Gastrocnemius medialis (tissue), 4 donors: ENCODE data around the gene ENDOV. TPM values are rescaled to one million over a fixed set of nuclear protein-coding genes. Genes with fewer than 3 reads are reported as not detected.

Source experiments
- ATAC-seq, 2 donors: fragments of 150-250 bp; one replicate each; pipeline ENCODE4 v1.9.1; 2016
- DNase-seq, 2 donors: peaks; one replicate each; pipeline ENCODE4 v3.0.0-alpha.2; 2019
- H3K27ac ChIP-seq, 4 donors: fragments of 200-600 bp; sonication (generic); 1 replicate in 1 of 4; 2 replicates in 3 of 4; pipeline ENCODE4 v1.5.1; 2016 to 2018; ENCODE audit warnings: mild to moderate bottlenecking in 2 of 4, moderate library complexity in 1 of 4
- H3K27me3 ChIP-seq, 3 donors: fragments of 200-600 bp; sonication (generic) in 2 of 3; 1 replicate in 1 of 3; 2 replicates in 2 of 3; pipeline versions ENCODE4 v1.5.1 to v1.6.0; 2016 to 2019; ENCODE audit warnings: mild to moderate bottlenecking in 1 of 3, moderate library complexity in 1 of 3
- H3K36me3 ChIP-seq, 2 donors: fragments of 200-600 bp; sonication (generic) in 1 of 2; one replicate each; pipeline ENCODE4 v1.5.1; 2017 to 2018
- H3K4me1 ChIP-seq, 2 donors: fragments of 200-600 bp; sonication (generic) in 1 of 2; one replicate each; pipeline ENCODE4 v1.5.1; 2016 to 2017; ENCODE audit warnings: mild to moderate bottlenecking in 2 of 2
- H3K4me3 ChIP-seq, 4 donors: fragments of 200-600 bp; sonication (generic) in 3 of 4; 1 replicate in 1 of 4; 2 replicates in 3 of 4; pipeline ENCODE4 v1.5.1; 2016 to 2019; ENCODE audit warnings: mild to moderate bottlenecking in 2 of 4
- H3K9me3 ChIP-seq, 3 donors: fragments of 200-600 bp; sonication (generic) in 2 of 3; 1 replicate in 1 of 3; 2 replicates in 2 of 3; pipeline ENCODE4 v1.5.1; 2016 to 2019
- CTCF ChIP-seq, 5 experiments: fragments of 450-650 bp in 3 of 5; fragments of 200-600 bp in 2 of 5; sonication (generic) in 2 of 5; IDR thresholded peaks in 4 of 5; conservative IDR thresholded peaks in 1 of 5; 1 replicate in 4 of 5; 2 replicates in 1 of 5; pipeline ENCODE4 v1.5.1; 2016 to 2019; ENCODE audit warnings: antibody characterized with exemption in 5 of 5, mild to moderate bottlenecking in 3 of 5, moderate library complexity in 3 of 5
- POLR2A ChIP-seq, 2 donors: fragments of 450-650 bp; IDR thresholded peaks; one replicate each; pipeline ENCODE4 v1.6.1; 2017; ENCODE audit warnings: antibody characterized with exemption in 2 of 2, mild to moderate bottlenecking in 2 of 2, moderate library complexity in 2 of 2
- in situ Hi-C, 4 donors: fragments of 200-750 bp; cut with MboI; loops; one replicate each; pipeline versions ENCODE4 v1.15.0 to v1.8.0; 2017; ENCODE audit warnings: low sequenced_read_pairs in 4 of 4
- intact Hi-C: fragments of 100-400 bp; cut with DNase I; formaldehyde crosslinking; loops from one replicate; pipeline ENCODE4 v1.15.1; 2023; ENCODE audit warnings: low total_unique reads
- total RNA-seq, 4 donors: library from RNA; depleted of rRNA; stranded (reverse); fragments of >200 nt; gene quantifications; one replicate each; pipeline versions ENCODE4 v1.1.0 to v1.2.3, GENCODE V29; 2016

Gene ENDOV
- total RNA-seq, 4 donors from 2014 or later, result 9.1 to 24.1 (median 18.0) TPM

GRCh38 chr17:80446645-80447405, 31.9 kb downstream of the ENDOV start:
- Histone ChIP-seq H3K4me3 (no peak overlapping the region), H3K27me3 (no peaks in the 10 kb centered on the region), H3K9me3 (no peaks in the 10 kb centered on the region), H3K36me3 (no peaks in the 10 kb centered on the region), H3K4me1 (no peaks in the 10 kb centered on the region), H3K27ac (no peak overlapping the region)
- in situ Hi-C loops, result no loop called here
- DNase-seq (no peak), ATAC-seq (no peak)
- no peak for TF ChIP-seq CTCF (IDR thresholded peaks at IDR 0.05 in 4 of 5, conservative IDR thresholded peaks at IDR 0.05 in 1 of 5)
- TF ChIP-seq POLR2A (IDR thresholded peaks at IDR 0.05), result no peak
- intact Hi-C loops, result no loop called here

GRCh38 chr17:80447790-80448189, 32.8 kb downstream of the ENDOV start:
- no peaks in the 10 kb centered on the region for H3K9me3 ChIP-seq
- H3K4me1 ChIP-seq, result no peaks in the 10 kb centered on the region
- in situ Hi-C loops (no loop called here), intact Hi-C loops (no loop called here)
- no peaks in the 10 kb centered on the region for H3K27me3 ChIP-seq
- no peak for DNase-seq
- no peaks in the 10 kb centered on the region for H3K36me3 ChIP-seq
- H3K4me3 ChIP-seq, result no peak overlapping the region
- TF ChIP-seq POLR2A (IDR thresholded peaks at IDR 0.05) (no peak), CTCF (IDR thresholded peaks at IDR 0.05 in 4 of 5, conservative IDR thresholded peaks at IDR 0.05 in 1 of 5) (no peak)
- H3K27ac ChIP-seq, result no peak overlapping the region
- ATAC-seq, result no peak

- in situ Hi-C loops, result no loop called here
Measured at GRCh38 chr17:80449194-80449929, 34.4 kb downstream of the ENDOV start.

GRCh38 chr17:80449930-80450576, 35.1 kb downstream of the ENDOV start:
- Histone ChIP-seq H3K27me3 (no peaks in the 10 kb centered on the region), H3K27ac (no peak overlapping the region), H3K4me1 (peaks cover 0 to 13% of the 10 kb centered on the region in 2 donors), H3K9me3 (no peaks in the 10 kb centered on the region), H3K4me3 (no peak overlapping the region), H3K36me3 (no peaks in the 10 kb centered on the region)
- no peak for DNase-seq
- TF ChIP-seq POLR2A (IDR thresholded peaks at IDR 0.05), result no peak
- no peak for TF ChIP-seq CTCF (IDR thresholded peaks at IDR 0.05 in 4 of 5, conservative IDR thresholded peaks at IDR 0.05 in 1 of 5)
- intact Hi-C loops (loop anchor here (10.0 kb wide), 1 partner anchor 95 kb away; the partner anchor contains the start of gene RPTOR), in situ Hi-C loops (no loop called here)
- ATAC-seq, result no peak

More at GRCh38 chr17:80449194-80449929, 34.4 kb downstream of the ENDOV start:
- H3K4me3 ChIP-seq, result no peak overlapping the region
- ATAC-seq (no peak), DNase-seq (no peak)
- H3K27me3 ChIP-seq, result no peaks in the 10 kb centered on the region
- peaks cover 0 to 13% of the 10 kb centered on the region in 2 donors for H3K4me1 ChIP-seq
- TF ChIP-seq CTCF (IDR thresholded peaks at IDR 0.05 in 4 of 5, conservative IDR thresholded peaks at IDR 0.05 in 1 of 5), result no peak
- TF ChIP-seq POLR2A (IDR thresholded peaks at IDR 0.05), result no peak
- H3K27ac ChIP-seq, result no peak overlapping the region
- no peaks in the 10 kb centered on the region for H3K9me3 ChIP-seq
- intact Hi-C loops, result no loop called here
- H3K36me3 ChIP-seq, result no peaks in the 10 kb centered on the region
